Spinal cord (tissue), 10 donors: ENCODE results near the gene IL3RA. TPM values are rescaled to one million over a fixed set of nuclear protein-coding genes. Genes with fewer than 3 reads are reported as not detected.
"Not testable (repeated sequence)": the region's sequence is repeated elsewhere in the genome, so short reads cannot be mapped to it uniquely, and the experiment has no call there.

Source experiments
- DNase-seq, 6 donors: peaks; one replicate each; pipeline versions ENCODE4 v3.0.0 to v3.0.0-alpha.2; 2013 to 2015; ENCODE audit warnings: low spot score in 6 of 6, low read depth in 4 of 6
- H3K27ac ChIP-seq: one replicate; pipeline ENCODE4 v1.5.1; 2013; ENCODE audit warnings: low read depth, low read length, control low read depth
- H3K27me3 ChIP-seq: one replicate; pipeline ENCODE4 v1.6.1; 2013; ENCODE audit warnings: low read length; ENCODE audit not compliant: control insufficient read depth, insufficient read depth
- H3K36me3 ChIP-seq: one replicate; pipeline ENCODE4 v1.6.1; 2013; ENCODE audit warnings: low read length; ENCODE audit not compliant: control insufficient read depth, insufficient read depth
- H3K4me1 ChIP-seq: one replicate; pipeline ENCODE4 v1.6.1; 2013; ENCODE audit warnings: low read length; ENCODE audit not compliant: control insufficient read depth, insufficient read depth
- H3K4me3 ChIP-seq: one replicate; pipeline ENCODE4 v1.5.1; 2013; ENCODE audit warnings: low read depth, low read length, control low read depth
- H3K9me3 ChIP-seq: one replicate; pipeline ENCODE4 v1.6.1; 2013; ENCODE audit warnings: low read length; ENCODE audit not compliant: control insufficient read depth, insufficient read depth
- WGBS: methylation state at CpG from one replicate; pipeline ENCODE4 v1.1.5; 2013; ENCODE audit warnings: missing lambda C conversion rate; ENCODE audit not compliant: insufficient coverage; 5-methylcytosine and 5-hydroxymethylcytosine counted together
- long read RNA-seq, 4 donors: transcript quantifications; one replicate each; lab custom pipeline, GENCODE V29; 2026
- polyA plus RNA-seq, 2 donors: library from polyadenylated mRNA; unstranded; fragments of 120-200 nt; gene quantifications; one replicate each; pipeline ENCODE4 v1.2.1, GENCODE V29; 2013; ENCODE audit not compliant: insufficient read length in 2 of 2
- total RNA-seq, 2 donors: library from RNA; depleted of rRNA in 1 of 2; stranded (reverse); fragments of 120-200 nt in 1 of 2; fragments of >200 nt in 1 of 2; gene quantifications; one replicate each; pipeline versions ENCODE4 v1.2.3 to v1.2.4, GENCODE V29; 2013 to 2014
- donor health status: healthy.

IL3RA gene
- total RNA-seq (1 to 10 TPM; 3.8 to 9.3 TPM), polyA plus RNA-seq (10 to 100 TPM; 15.6 to 30.0 TPM)
- long read RNA-seq, donor 1, partial matches to known transcripts = 1,043 of 1,070 reads
- long read RNA-seq, donor 1, other reads (novel, unspliced or antisense) = 27 of 1,070 reads
- long read RNA-seq, donor 2, partial matches to known transcripts = 94 of 371 reads
- long read RNA-seq, donor 2, other reads (novel, unspliced or antisense) = 277 of 371 reads
- long read RNA-seq, donor 3, partial matches to known transcripts = 495 of 496 reads
- long read RNA-seq, donor 3, other reads (novel, unspliced or antisense) = 0 of 496 reads
- long read RNA-seq, donor 4, partial matches to known transcripts = 1,413 of 1,452 reads
- long read RNA-seq, donor 4, other reads (novel, unspliced or antisense) = 37 of 1,452 reads

GRCh38 chrX:1336331-1336943 lies at the start of gene IL3RA:
Gene IL3RA, plus strand, starts transcription at chrX:1336785. Its CDS starts 4,981 bp downstream, at chrX:1341766.
- peak in 1 of 6 donors; percentile 27 for DNase-seq
- Histone ChIP-seq H3K36me3 (peaks cover 18% of the 10 kb centered on the region), H3K4me3 (peak within 1 kb of the TSS; percentile 19), H3K4me1 (no peaks in the 10 kb centered on the region), H3K27ac (no peak within 1 kb of the TSS), H3K27me3 (no peaks in the 10 kb centered on the region), H3K9me3 (peaks cover 1% of the 10 kb centered on the region)
- WGBS = 54% methylated on average over 10 of the region's 14 CpGs

GRCh38 chrX:1289535-1289934 lies 47.0 kb upstream of the IL3RA start:
- Histone ChIP-seq H3K36me3 (no peaks in the 10 kb centered on the region), H3K4me1 (no peaks in the 10 kb centered on the region), H3K27me3 (no peaks in the 10 kb centered on the region), H3K27ac (no peak overlapping the region), H3K9me3 (no peaks in the 10 kb centered on the region), H3K4me3 (no peak overlapping the region)
- no peak for DNase-seq
- 100% methylated on average over 1 of the region's 1 CpG for WGBS

GRCh38 chrX:1291110-1291740 lies 45.4 kb upstream of the IL3RA start:
- H3K4me1 ChIP-seq = no peaks in the 10 kb centered on the region
- H3K27ac ChIP-seq = no peak overlapping the region
- no peak for DNase-seq
- no peaks in the 10 kb centered on the region for H3K9me3 ChIP-seq
- no peak overlapping the region for H3K4me3 ChIP-seq
- no peaks in the 10 kb centered on the region for H3K36me3 ChIP-seq
- H3K27me3 ChIP-seq = no peaks in the 10 kb centered on the region
- WGBS = 90% methylated on average over 9 of the region's 9 CpGs

- 20% methylated on average over 10 of the region's 22 CpGs for WGBS
- peak in 1 of 6 donors; percentile 64 for DNase-seq
- H3K4me1 ChIP-seq = no peaks in the 10 kb centered on the region
These were observed 43.9 kb upstream of the IL3RA start for GRCh38 chrX:1292575-1293290.

GRCh38 chrX:1294301-1295067 lies 42.1 kb upstream of the IL3RA start:
- no peaks in the 10 kb centered on the region for H3K9me3 ChIP-seq
- H3K4me1 ChIP-seq = no peaks in the 10 kb centered on the region
- no peaks in the 10 kb centered on the region for H3K27me3 ChIP-seq
- H3K36me3 ChIP-seq = no peaks in the 10 kb centered on the region
- 93% methylated on average over 24 of the region's 29 CpGs for WGBS
- no peak overlapping the region for H3K27ac ChIP-seq
- no peak overlapping the region for H3K4me3 ChIP-seq
- no peak for DNase-seq

More at GRCh38 chrX:1292575-1293290, 43.9 kb upstream of the IL3RA start:
- Histone ChIP-seq H3K9me3 (no peaks in the 10 kb centered on the region), H3K27me3 (no peaks in the 10 kb centered on the region), H3K36me3 (no peaks in the 10 kb centered on the region), H3K27ac (no peak overlapping the region), H3K4me3 (no peak overlapping the region)

GRCh38 chrX:1295550-1295949 lies 41.0 kb upstream of the IL3RA start:
- no peak for DNase-seq
- H3K9me3 ChIP-seq = no peaks in the 10 kb centered on the region
- WGBS = 75% methylated on average over 8 of the region's 10 CpGs
- no peaks in the 10 kb centered on the region for H3K27me3 ChIP-seq
- H3K36me3 ChIP-seq = no peaks in the 10 kb centered on the region
- no peak overlapping the region for H3K27ac ChIP-seq
- no peak overlapping the region for H3K4me3 ChIP-seq
- H3K4me1 ChIP-seq = no peaks in the 10 kb centered on the region

GRCh38 chrX:1297591-1297990 lies 39.0 kb upstream of the IL3RA start:
- not testable (repeated sequence) for H3K27ac ChIP-seq

GRCh38 chrX:1300449-1300848 lies 36.1 kb upstream of the IL3RA start:
- Histone ChIP-seq H3K4me1 (no peaks in the 10 kb centered on the region), H3K27me3 (no peaks in the 10 kb centered on the region), H3K27ac (no peak overlapping the region), H3K36me3 (no peaks in the 10 kb centered on the region), H3K4me3 (no peak overlapping the region), H3K9me3 (no peaks in the 10 kb centered on the region)
- WGBS = 40% methylated on average over 14 of the region's 15 CpGs
- DNase-seq = no peak

More at GRCh38 chrX:1297591-1297990, 39.0 kb upstream of the IL3RA start:
- DNase-seq, H3K4me3 ChIP-seq, H3K36me3 ChIP-seq, H3K4me1 ChIP-seq, H3K27me3 ChIP-seq, H3K9me3 ChIP-seq: not testable (repeated sequence)
- no CpG with 5 or more reads among the region's 8 CpGs for WGBS

- Histone ChIP-seq H3K4me3 (no peak overlapping the region), H3K36me3 (peaks cover 2% of the 10 kb centered on the region), H3K9me3 (no peaks in the 10 kb centered on the region), H3K27me3 (no peaks in the 10 kb centered on the region), H3K4me1 (no peaks in the 10 kb centered on the region), H3K27ac (no peak overlapping the region)
- 91% methylated on average over 10 of the region's 14 CpGs for WGBS
- no peak for DNase-seq
These were observed 31.2 kb upstream of the IL3RA start for GRCh38 chrX:1305411-1305810.
